HFF-Myc (cell line): ENCODE data around the gene PXMP4.

ENCODE experiments used
- DNase-seq: peaks from one replicate; pipeline ENCODE4 v3.0.0-alpha.2; 2011; ENCODE audit warnings: low read depth; ENCODE audit errors: extremely low read depth
- H3K4me3 ChIP-seq: replicated peaks from 2 replicates; pipeline ENCODE4 v1.5.1; 2011; ENCODE audit warnings: low read depth, mild to moderate bottlenecking, control low read depth, low read length
- TF ChIP-seq, protein P1 (sequence below): IDR thresholded peaks from 2 replicates; pipeline ENCODE4 v1.5.1; 2012; ENCODE audit warnings: mild to moderate bottlenecking, low read depth, low read length, control low read depth; ENCODE audit errors: missing control alignments

PXMP4 gene

DNA sequence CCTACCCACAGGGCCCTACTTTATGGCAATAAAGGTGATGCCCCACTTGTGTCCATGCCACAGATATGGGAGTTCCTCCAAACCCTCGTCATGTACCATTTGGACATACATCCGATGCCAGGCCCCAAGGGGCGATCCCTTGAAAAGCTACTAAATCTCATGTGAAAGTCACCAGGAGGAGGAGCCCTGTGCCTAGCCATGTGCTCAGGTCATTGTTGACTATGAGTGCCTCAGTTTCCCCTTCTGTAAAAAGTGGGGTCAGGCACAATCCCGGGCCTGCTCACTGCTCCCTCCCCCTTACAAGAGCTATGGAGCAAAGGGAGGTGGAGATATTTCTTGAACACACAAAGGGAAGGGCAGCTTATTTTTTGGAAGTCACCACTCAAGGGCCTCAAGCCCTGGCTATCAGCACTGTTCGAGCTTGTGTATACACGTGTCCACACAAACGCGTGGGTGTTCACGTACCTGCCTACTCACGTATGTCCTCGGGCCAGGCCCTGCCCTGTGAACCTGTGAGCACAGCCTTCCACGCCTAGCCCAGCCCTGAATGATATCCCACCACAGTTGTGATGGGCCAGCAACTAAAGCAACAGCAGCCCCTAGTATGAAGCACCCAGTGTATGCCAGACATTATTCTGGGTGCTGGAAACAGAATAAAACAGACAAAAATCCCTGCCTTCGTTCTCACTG lies 51.5 kb downstream of the PXMP4 start:
- peak overlapping the region; percentile 64 for H3K4me3 ChIP-seq
- TF ChIP-seq, protein P1, sequence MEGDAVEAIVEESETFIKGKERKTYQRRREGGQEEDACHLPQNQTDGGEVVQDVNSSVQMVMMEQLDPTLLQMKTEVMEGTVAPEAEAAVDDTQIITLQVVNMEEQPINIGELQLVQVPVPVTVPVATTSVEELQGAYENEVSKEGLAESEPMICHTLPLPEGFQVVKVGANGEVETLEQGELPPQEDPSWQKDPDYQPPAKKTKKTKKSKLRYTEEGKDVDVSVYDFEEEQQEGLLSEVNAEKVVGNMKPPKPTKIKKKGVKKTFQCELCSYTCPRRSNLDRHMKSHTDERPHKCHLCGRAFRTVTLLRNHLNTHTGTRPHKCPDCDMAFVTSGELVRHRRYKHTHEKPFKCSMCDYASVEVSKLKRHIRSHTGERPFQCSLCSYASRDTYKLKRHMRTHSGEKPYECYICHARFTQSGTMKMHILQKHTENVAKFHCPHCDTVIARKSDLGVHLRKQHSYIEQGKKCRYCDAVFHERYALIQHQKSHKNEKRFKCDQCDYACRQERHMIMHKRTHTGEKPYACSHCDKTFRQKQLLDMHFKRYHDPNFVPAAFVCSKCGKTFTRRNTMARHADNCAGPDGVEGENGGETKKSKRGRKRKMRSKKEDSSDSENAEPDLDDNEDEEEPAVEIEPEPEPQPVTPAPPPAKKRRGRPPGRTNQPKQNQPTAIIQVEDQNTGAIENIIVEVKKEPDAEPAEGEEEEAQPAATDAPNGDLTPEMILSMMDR = no peak
- DNase-seq = no peak

- DNase-seq = peak; percentile 58
- TF ChIP-seq, protein P1 = peak; percentile 93
- peak overlapping the region; percentile 64 for H3K4me3 ChIP-seq
Measured at GRCh38 chr20:33667676-33668465, 52.2 kb downstream of the PXMP4 start.

GRCh38 chr20:33667245-33667675 lies 52.9 kb downstream of the PXMP4 start:
- DNase-seq = no peak
- TF ChIP-seq, protein P1 = no peak
- H3K4me3 ChIP-seq = peak overlapping the region; percentile 64

DNA sequence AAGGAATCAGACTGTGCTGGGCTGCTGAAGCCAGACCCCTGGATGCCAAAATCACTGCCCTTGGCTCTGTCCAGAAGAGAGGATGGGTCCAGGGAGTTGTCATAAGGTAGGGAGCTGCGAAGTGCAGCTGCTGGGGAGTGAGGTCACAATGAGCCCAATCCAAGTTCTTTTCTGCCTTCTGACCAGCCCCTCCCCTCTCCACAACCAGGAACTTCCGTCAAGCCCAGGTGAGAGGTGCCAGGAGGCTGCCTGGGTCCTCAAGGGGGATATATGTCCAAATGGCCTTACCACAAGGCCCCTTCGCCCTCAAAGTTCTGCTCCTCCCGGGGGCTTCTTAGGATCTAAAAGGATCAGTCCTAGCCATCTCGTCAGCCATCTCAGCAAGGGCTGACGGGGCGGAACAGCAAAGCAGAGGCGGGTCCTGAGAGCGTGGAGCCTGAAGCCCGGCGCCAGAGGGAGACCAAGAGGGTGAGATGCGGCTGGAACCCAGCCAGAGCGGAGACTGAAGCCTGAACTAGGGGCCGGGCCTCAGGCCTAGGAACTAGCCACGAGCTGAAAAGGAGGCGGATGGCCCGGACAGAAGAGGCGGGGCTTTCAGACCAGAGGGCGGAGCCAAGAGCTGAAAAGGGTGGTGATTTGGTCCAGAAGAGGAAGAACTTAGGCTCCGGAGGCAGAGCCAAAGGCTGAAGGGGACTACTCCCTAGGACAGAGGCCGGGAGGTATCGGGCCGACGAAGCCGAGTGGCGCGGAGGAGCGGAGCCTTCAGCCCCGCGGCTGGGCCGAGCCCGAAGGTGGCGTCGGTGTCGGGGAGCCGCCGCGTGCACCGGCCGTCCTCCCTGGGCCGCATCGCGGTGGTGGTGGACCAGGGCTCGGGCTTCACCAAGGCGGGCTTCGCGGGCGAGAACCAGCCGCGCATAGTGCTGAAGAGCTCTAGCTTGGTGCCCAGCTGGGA lies 53.5 kb downstream of the PXMP4 start, which contains the start of gene ACTL10:
ACTL10 (plus strand) TSS at position 651 of the 952 bp plus-strand sequence. CDS start 555 bp downstream, outside the sequence.
- peak within 1 kb of the TSS; percentile 64 for H3K4me3 ChIP-seq
- DNase-seq = peak; percentile 97
- TF ChIP-seq, protein P1 = peak; percentile 29

- no peak overlapping the region for H3K4me3 ChIP-seq
- no peak for DNase-seq
- TF ChIP-seq, protein P1 = no peak
Measured at GRCh38 chr20:33664762-33665144, 55.4 kb downstream of the PXMP4 start.

- H3K4me3 ChIP-seq = peak overlapping the region; percentile 63
- TF ChIP-seq, protein P1 = no peak
- DNase-seq = no peak
Measured at GRCh38 chr20:33664085-33664761, 55.9 kb downstream of the PXMP4 start.
